Tibial nerve (tissue), 4 donors: Measurements from ENCODE around the gene CCDC150. TPM values are rescaled to one million over a fixed set of nuclear protein-coding genes. Genes with fewer than 3 reads are reported as not detected.

Experiments
- DNase-seq, 2 donors: peaks; one replicate each; pipeline ENCODE4 v3.0.0-alpha.2; 2019; ENCODE audit warnings: low spot score in 2 of 2
- H3K27ac ChIP-seq, 4 donors: fragments of 200-600 bp; sonication (generic) in 3 of 4; one replicate each; pipeline ENCODE4 v1.5.1; 2017 to 2019; ENCODE audit warnings: mild to moderate bottlenecking in 1 of 4
- H3K27me3 ChIP-seq, 2 donors: fragments of 200-600 bp; sonication (generic) in 1 of 2; one replicate each; pipeline versions ENCODE4 v1.5.1 to v1.6.0; 2017 to 2019
- H3K36me3 ChIP-seq, 3 donors: fragments of 200-600 bp; sonication (generic); one replicate each; pipeline ENCODE4 v1.5.1; 2018 to 2019
- H3K4me1 ChIP-seq, 4 donors: fragments of 200-600 bp; sonication (generic) in 3 of 4; one replicate each; pipeline ENCODE4 v1.5.1; 2017 to 2019
- H3K4me3 ChIP-seq, 4 donors: fragments of 200-600 bp; sonication (generic) in 3 of 4; one replicate each; pipeline ENCODE4 v1.5.1; 2017 to 2019; ENCODE audit warnings: mild to moderate bottlenecking in 1 of 4, moderate library complexity in 1 of 4
- H3K9me3 ChIP-seq, 4 donors: fragments of 200-600 bp; sonication (generic) in 3 of 4; one replicate each; pipeline ENCODE4 v1.5.1; 2017 to 2019
- CTCF ChIP-seq, 5 experiments: fragments of 200-600 bp in 3 of 5; fragments of 450-650 bp in 2 of 5; sonication (generic) in 3 of 5; IDR thresholded peaks; one replicate each; pipeline ENCODE4 v1.5.1; 2016 to 2019; ENCODE audit warnings: antibody characterized with exemption in 5 of 5, mild to moderate bottlenecking in 3 of 5, moderate library complexity in 2 of 5
- EP300 ChIP-seq, 2 donors: sonication (generic); formaldehyde crosslinking; IDR thresholded peaks; one replicate each; pipeline ENCODE4 v1.6.1; 2017; ENCODE audit warnings: antibody characterized with exemption in 2 of 2, mild to moderate bottlenecking in 1 of 2
- POLR2A ChIP-seq, 2 donors: fragments of 450-650 bp; IDR thresholded peaks; one replicate each; pipeline ENCODE4 v1.6.1; 2017; ENCODE audit warnings: antibody characterized with exemption in 2 of 2, mild to moderate bottlenecking in 2 of 2, moderate library complexity in 2 of 2
- WGBS, 2 donors: methylation state at CpG; one replicate each; pipeline ENCODE4 v1.1.5; 2018; 5-methylcytosine and 5-hydroxymethylcytosine counted together
- small RNA-seq: library from RNA; depleted of rRNA; stranded (forward); fragments of <200 nt; gene quantifications from one replicate; pipeline ENCODE3, GENCODE V24; 2016
- total RNA-seq, 4 donors: library from RNA; depleted of rRNA; stranded (reverse); fragments of >200 nt; gene quantifications; one replicate each; pipeline ENCODE4 v1.1.0, GENCODE V29; 2016

CCDC150 gene
- total RNA-seq, 4 donors from 2014 or later, result 1.8 to 3.5 (median 2.5) TPM

- no peaks in the 10 kb centered on the region for H3K36me3 ChIP-seq
- H3K4me3 ChIP-seq, result no peak overlapping the region
- no peaks in the 10 kb centered on the region for H3K27me3 ChIP-seq
Observed at GRCh38 chr2:196750977-196751631, 111.6 kb downstream of the CCDC150 start.

GRCh38 chr2:196758474-196759377 lies 119.2 kb downstream of the CCDC150 start:
- Histone ChIP-seq H3K27me3 (no peaks in the 10 kb centered on the region), H3K36me3 (peaks cover 0 to 14% (median 0%) of the 10 kb centered on the region in 3 donors), H3K4me3 (no peak overlapping the region), H3K9me3 (peaks cover 0 to 11% (median 0%) of the 10 kb centered on the region in 4 donors), H3K27ac (no peak overlapping the region), H3K4me1 (peaks cover 0 to 5% (median 0%) of the 10 kb centered on the region in 4 donors)
- WGBS, 2 donors, result 46 to 48% methylated on average over 3 of the region's 3 CpGs
- no peak for DNase-seq
- TF ChIP-seq CTCF (IDR thresholded peaks at IDR 0.05) (peak; percentile 8 to 29 (median 23)), POLR2A (IDR thresholded peaks at IDR 0.05) (no peak)

More at GRCh38 chr2:196750977-196751631, 111.6 kb downstream of the CCDC150 start:
- TF ChIP-seq POLR2A (IDR thresholded peaks at IDR 0.05) (no peak), CTCF (IDR thresholded peaks at IDR 0.05) (peak; percentile 47 to 76 (median 61))
- H3K9me3 ChIP-seq, result peaks cover 0 to 10% (median 0%) of the 10 kb centered on the region in 4 donors
- H3K27ac ChIP-seq, result no peak overlapping the region
- H3K4me1 ChIP-seq, result peaks cover 0 to 5% (median 2%) of the 10 kb centered on the region in 4 donors
- 33 to 42% methylated on average over 8 of the region's 8 CpGs for WGBS, 2 donors
- peak; percentile 37 to 74 for DNase-seq

GRCh38 chr2:196759378-196759706 lies 119.8 kb downstream of the CCDC150 start:
- WGBS, 2 donors, result 33 to 36% methylated on average over 5 of the region's 5 CpGs
- Histone ChIP-seq H3K27me3 (no peaks in the 10 kb centered on the region), H3K9me3 (peaks cover 0 to 6% (median 0%) of the 10 kb centered on the region in 4 donors), H3K27ac (no peak overlapping the region), H3K4me3 (no peak overlapping the region), H3K4me1 (peaks cover 0 to 5% (median 0%) of the 10 kb centered on the region in 4 donors), H3K36me3 (peaks cover 0 to 20% (median 0%) of the 10 kb centered on the region in 3 donors)
- DNase-seq, result no peak
- no peak for TF ChIP-seq CTCF (IDR thresholded peaks at IDR 0.05)
- TF ChIP-seq EP300 (IDR thresholded peaks at IDR 0.05), result no peak
- TF ChIP-seq POLR2A (IDR thresholded peaks at IDR 0.05), result no peak

- WGBS, 2 donors, result 92 to 94% methylated on average over 1 of the region's 1 CpG
- DNase-seq, result no peak
- Histone ChIP-seq H3K9me3 (no peaks in the 10 kb centered on the region), H3K4me1 (no peaks in the 10 kb centered on the region), H3K4me3 (no peak overlapping the region), H3K36me3 (peaks cover 0 to 86% (median 2%) of the 10 kb centered on the region in 3 donors), H3K27ac (no peak overlapping the region), H3K27me3 (no peaks in the 10 kb centered on the region)
- TF ChIP-seq EP300 (IDR thresholded peaks at IDR 0.05) (no peak), POLR2A (IDR thresholded peaks at IDR 0.05) (no peak), CTCF (IDR thresholded peaks at IDR 0.05) (no peak)
Observed at GRCh38 chr2:196767101-196767500, 127.6 kb downstream of the CCDC150 start.

Small RNA genes within 50 kb of the gene (small RNA-seq; reads per million reads assigned to genes)
- gene RF00424, result not detected

Other genes starting within 250 kb of the CCDC150 start
- 1 to 10 TPM; 4.2 to 9.0 (median 7.3) TPM for gene HECW2, start 46.2 kb upstream of the CCDC150 start, total RNA-seq
- 10 to 100 TPM; 18.6 to 35.2 (median 28.3) TPM for gene GTF3C3, start 160.0 kb downstream of the CCDC150 start, total RNA-seq
- gene C2orf66, start 169.6 kb downstream of the CCDC150 start, total RNA-seq, result not detected